ENCODE measurements around the gene GALNT2.

Gene GALNT2

GRCh38 chr1:230071316-230071715 lies 4.3 kb downstream of the GALNT2 start:
- DNase-seq (ENCODE audit: low read depth in 2 of 2): no peak

GRCh38 chr1:230072296-230072695 lies 5.3 kb downstream of the GALNT2 start:
- DNase-seq (ENCODE audit: low read depth in 2 of 2): no peak

GRCh38 chr1:230072866-230073265 lies 5.8 kb downstream of the GALNT2 start:
- DNase-seq (ENCODE audit: low read depth in 2 of 2): no peak

- no peak for DNase-seq (ENCODE audit: low read depth in 2 of 2)
These were observed 6.5 kb downstream of the GALNT2 start for GRCh38 chr1:230073371-230074035.

GRCh38 chr1:230074270-230074669 lies 7.2 kb downstream of the GALNT2 start:
- DNase-seq (ENCODE audit: low read depth in 2 of 2): no peak

GRCh38 chr1:230074762-230075161 lies 7.7 kb downstream of the GALNT2 start:
- no peak for DNase-seq (ENCODE audit: low read depth in 2 of 2)

- no peak for DNase-seq (ENCODE audit: low read depth in 2 of 2)
These were observed 9.1 kb downstream of the GALNT2 start for GRCh38 chr1:230076121-230076520.

- DNase-seq (ENCODE audit: low read depth in 2 of 2): no peak
These were observed 10.0 kb downstream of the GALNT2 start for GRCh38 chr1:230077011-230077410.

GRCh38 chr1:230077436-230078213 lies 10.6 kb downstream of the GALNT2 start:
- DNase-seq (ENCODE audit: low read depth in 2 of 2): no peak

GRCh38 chr1:230079199-230080024 lies 12.4 kb downstream of the GALNT2 start:
- DNase-seq (ENCODE audit: low read depth in 2 of 2): no peak

- DNase-seq (ENCODE audit: low read depth in 2 of 2): no peak
These were observed 13.8 kb downstream of the GALNT2 start for GRCh38 chr1:230080822-230081221.

- DNase-seq (ENCODE audit: low read depth in 2 of 2): no peak
These were observed 14.7 kb downstream of the GALNT2 start for GRCh38 chr1:230081751-230082150.

GRCh38 chr1:230082211-230082610 lies 15.2 kb downstream of the GALNT2 start:
- no peak for DNase-seq (ENCODE audit: low read depth in 2 of 2)

- DNase-seq (ENCODE audit: low read depth in 2 of 2): no peak
These were observed 16.0 kb downstream of the GALNT2 start for GRCh38 chr1:230083053-230083452.

- DNase-seq (ENCODE audit: low read depth in 2 of 2): no peak
These were observed 16.8 kb downstream of the GALNT2 start for GRCh38 chr1:230083746-230084407.

GRCh38 chr1:230084408-230085177 lies 17.6 kb downstream of the GALNT2 start:
- DNase-seq (ENCODE audit: low read depth in 2 of 2): no peak

GRCh38 chr1:230085178-230085515 lies 18.1 kb downstream of the GALNT2 start:
- DNase-seq (ENCODE audit: low read depth in 2 of 2): no peak

GRCh38 chr1:230086151-230086550 lies 19.1 kb downstream of the GALNT2 start:
- no peak for DNase-seq (ENCODE audit: low read depth in 2 of 2)

- no peak for DNase-seq (ENCODE audit: low read depth in 2 of 2)
These were observed 20.1 kb downstream of the GALNT2 start for GRCh38 chr1:230087028-230087716.

GRCh38 chr1:230087717-230088105 lies 20.7 kb downstream of the GALNT2 start:
- no peak for DNase-seq (ENCODE audit: low read depth in 2 of 2)

All from stimulated activated CD4-positive, alpha-beta T cell treated with anti-CD3 and anti-CD28 coated beads, Interleukin-1b, Interleukin-23, amount 100 ng/mL, for 1 hour (primary cell).